ENCODE results near the gene DEFB131B.
"Not testable (repeated sequence)": the region's sequence is repeated elsewhere in the genome, so short reads cannot be mapped to it uniquely, and the experiment has no call there.

The DEFB131B gene

GRCh38 chr11:71911321-71911985, 33.2 kb downstream of the DEFB131B start:
- peak; percentile 5 for DNase-seq

GRCh38 chr11:71911986-71912340, 33.7 kb downstream of the DEFB131B start:
- not testable (repeated sequence) for DNase-seq

GRCh38 chr11:71913756-71914526, 35.7 kb downstream of the DEFB131B start:
- DNase-seq: peak; percentile 93

GRCh38 chr11:71914617-71915189, 36.5 kb downstream of the DEFB131B start:
- DNase-seq: no peak

DNA sequence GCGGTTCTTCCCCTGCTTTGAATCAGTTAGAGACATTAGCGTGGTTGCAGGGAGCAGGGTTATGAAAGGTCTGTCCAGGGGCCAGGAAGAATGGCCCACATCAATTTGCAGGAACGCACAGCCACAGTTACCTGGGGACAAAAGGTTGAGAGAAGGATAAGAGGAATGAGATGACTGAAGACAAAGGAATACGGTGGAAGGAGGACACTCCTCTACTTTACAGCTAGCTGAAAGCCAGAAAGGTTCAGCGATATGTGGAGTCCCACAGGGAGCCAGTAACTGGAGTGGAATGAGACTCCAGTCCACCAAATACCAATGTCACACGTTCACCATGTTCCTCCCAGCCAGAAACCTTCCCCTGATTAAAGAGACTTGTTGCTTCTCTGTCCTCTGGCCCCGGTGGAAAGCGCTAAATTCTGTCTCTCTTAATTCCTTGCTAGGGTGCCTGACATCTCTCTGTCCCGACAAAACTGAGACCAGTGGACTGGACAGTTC, 39.4 kb downstream of the DEFB131B start:
- DNase-seq: peak; percentile 35

DNA sequence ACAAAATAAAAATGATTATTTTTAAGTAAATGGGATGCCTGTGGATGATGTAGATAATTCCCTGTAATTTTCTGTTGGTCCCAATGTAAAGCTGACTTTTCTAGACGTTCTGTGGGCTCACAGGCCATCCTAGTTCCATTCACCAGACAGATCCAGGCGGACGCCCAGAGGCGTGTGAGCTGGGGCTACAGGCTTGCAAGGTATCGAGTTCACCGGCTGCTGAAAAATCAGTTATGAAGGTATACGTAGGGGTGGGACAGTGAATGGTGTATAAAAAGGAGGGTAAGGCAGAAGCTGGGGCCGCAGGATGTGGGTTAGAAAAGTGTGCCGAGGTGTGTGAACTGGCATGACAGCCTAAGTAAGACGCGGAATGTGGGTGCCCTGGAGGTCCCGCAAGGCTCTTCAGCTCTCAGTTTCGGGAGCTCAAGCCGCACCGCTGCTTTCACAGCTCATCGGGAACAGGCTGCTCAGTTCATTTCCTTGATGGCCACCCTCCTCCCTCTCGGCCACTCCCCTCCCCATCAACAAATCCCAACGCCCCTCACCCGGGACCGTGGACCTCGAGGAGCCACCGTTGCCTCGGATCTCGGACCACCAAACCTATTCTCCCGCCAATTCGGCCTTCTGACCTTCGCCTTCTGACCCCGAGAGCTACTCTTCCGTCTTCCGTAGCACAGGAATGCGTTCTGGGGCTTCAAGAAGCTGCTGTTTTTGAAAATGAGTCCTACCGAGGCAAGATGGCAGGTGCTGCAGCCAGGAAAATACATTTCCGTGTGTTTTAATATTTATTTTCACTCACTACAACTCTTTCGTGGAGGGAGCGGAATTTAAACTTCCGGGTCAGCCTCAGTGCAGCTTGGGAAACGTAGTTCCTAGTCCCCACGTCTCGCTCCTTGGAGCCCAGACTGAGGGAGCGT, 49.8 kb downstream of the DEFB131B start, which contains the start of gene XNDC1N:
Gene XNDC1N, minus strand, starts transcription at position 775 of the 917 bp plus-strand sequence. CDS start 5,241 bp downstream, outside the sequence.
- DNase-seq: peak; percentile 87

DNA sequence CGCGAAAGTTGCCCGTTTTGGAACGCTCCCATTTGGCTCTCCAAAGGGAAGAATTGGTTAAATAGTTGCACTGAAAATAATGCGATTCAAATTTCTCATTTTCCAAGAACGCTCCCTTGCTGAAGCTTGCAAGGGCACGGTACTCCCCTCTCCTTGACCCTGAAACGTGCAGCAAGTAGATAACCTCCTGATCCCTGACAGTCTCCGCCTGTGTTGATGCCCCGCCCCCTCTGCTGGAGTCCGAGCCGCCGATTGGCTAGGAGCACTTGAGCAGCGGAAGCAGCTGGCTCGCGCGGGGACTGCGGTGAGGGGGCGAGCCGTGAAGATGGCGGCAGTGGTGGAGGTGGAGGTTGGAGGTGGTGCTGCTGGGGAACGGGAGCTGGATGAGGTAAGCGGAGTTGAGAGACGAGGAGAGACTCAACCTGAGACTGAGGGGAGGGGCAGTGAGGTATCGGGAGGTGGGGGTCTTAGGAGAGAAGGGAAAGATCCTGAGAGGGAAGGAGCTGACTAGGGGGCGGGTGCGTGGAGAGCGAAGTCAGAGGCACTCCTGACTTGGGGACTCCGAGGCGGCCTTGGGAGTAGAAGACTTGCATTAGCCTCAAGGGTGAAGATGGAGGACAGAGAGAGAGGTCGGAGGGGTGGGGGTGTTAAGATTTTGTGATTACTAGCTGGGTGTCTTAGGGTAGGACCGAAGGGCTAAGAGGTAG, 50.6 kb downstream of the DEFB131B start, which contains the start of gene RNF121:
Gene RNF121, plus strand, starts transcription at position 310 of the 707 bp plus-strand sequence. Its CDS starts 16 bp downstream, at position 326.
- DNase-seq: peak; percentile 95

- DNase-seq: no peak
These were observed 51.2 kb downstream of the DEFB131B start for GRCh38 chr11:71929491-71929890.

DNA sequence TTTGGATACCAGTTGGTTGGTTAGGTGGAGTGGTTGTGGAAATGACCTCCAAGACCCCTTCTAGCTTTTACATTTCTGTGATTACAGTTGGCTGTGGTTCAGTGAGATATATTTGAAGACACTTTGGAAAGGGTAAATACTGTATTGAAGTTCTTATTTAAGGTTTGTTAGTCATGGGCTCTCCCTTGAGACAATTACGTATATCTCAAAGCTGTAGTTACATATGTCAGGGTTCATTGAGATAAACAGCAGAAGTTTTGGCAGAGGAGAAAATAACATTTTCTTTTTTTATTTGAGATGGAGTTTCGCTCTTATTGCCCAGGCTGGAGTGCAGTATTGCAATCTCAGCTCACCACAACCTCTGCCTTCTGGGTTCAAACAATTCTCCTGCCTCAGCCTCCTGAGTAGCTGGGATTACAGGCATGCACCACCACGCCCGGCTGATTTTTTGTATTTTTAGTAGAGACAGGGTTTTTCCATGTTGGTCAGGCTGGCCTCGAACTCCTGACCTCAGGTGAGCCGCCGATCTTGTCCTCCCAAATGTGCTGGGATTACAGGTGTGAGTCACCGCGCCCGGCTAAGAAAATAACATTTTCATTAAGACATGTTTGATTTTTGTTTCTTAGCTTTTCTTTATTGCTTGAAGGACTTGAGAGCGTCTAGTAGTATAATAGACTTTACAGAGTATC, 52.4 kb downstream of the DEFB131B start:
- no peak for DNase-seq

GRCh38 chr11:71931245-71931602, 53.0 kb downstream of the DEFB131B start:
- no peak for DNase-seq

GRCh38 chr11:71933141-71933933, 55.1 kb downstream of the DEFB131B start:
- no peak for DNase-seq

Measured in fibroblast of skin of abdomen (primary cell).